Measurements from ENCODE around the gene FOXL2. TPM values are rescaled to one million over a fixed set of nuclear protein-coding genes. Genes with fewer than 3 reads are reported as not detected.

The FOXL2 gene
- total RNA-seq, 1 experiment from 2014 or later, result 2.3 TPM

DNA sequence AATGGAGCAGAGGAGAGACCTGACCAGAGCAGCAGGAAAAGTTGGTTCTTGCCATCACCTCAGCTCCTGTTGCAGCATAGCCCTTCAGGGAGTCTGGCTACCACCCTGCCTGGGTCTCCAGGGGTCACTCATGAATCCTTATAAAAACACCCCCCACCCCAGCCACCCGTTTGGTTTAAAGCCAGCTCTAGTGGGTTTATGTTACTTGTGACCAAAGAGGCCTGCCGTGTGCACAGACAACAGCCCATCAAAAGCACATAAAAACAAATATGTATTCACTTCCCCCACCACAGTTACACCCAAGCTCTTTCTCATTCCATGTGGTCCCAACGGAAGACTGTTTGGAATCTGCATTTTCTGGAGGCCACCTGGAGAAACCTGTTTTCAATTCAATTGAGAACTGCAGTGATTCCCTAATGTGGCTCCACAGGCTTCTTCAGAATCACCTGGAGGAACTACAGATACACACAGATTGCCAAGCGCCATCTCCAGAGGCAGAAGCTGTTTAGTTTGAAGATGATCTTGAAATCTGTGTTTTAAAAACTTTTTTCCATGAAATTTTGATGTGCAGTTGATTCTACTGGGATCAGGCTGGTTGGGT, 13.8 kb downstream of the FOXL2 start:
- no peak for DNase-seq (ENCODE audit: low read depth)

DNA sequence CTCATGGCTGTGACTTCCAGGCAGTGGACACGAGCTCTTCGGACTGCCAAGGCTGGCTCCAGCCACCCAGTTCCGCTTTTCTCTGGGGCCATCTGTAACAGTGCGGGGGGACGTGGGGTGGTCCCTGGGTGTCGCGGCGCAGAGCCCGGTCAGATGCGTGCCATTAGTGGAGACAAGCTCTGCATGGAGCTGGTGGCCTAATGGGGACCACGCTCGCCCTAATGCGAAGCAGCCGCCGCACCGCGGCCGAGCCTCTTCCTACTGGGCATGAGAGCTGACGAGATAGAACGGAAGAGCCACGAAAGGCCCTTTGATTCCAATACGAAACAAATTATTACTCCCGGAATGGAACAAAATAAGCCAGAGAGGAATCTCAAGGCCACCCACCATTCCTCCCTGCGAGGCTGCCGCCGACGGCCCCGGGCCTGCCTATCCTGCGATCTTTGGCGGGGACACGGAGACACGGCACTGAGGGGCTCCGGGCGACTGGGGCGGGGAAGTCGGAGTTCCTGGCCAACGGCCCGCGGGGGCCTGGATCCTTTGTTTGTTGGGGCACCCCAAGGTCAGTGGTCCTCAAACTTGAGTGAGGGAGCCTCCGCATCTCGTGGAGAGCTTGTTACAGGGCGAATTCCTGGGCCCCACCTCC, 18.1 kb downstream of the FOXL2 start:
- DNase-seq (ENCODE audit: low read depth), result no peak

DNA sequence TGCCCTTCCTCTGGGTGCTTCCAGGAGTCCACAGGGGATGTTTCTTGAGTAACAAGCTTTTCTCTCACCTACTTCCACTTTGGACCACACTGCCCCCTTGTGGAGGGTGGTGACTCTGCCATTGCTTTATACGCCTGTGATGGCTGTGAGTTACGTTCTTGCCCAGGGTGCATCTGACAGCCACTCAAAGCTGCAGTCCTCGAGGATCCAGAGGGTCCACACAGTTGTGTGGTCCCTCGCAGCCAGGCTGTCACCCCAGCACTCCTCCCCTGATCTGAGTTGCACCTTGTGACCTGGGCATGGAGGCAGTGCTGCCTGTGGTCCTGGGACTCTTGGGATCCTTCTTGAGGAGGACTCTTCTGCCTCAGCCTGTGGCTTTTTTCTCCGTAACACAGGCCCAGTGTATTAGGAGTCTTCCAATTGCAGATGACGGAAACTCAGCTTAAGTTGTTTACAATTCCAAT, 23.4 kb downstream of the FOXL2 start:
- DNase-seq (ENCODE audit: low read depth), result peak; percentile 86

DNA sequence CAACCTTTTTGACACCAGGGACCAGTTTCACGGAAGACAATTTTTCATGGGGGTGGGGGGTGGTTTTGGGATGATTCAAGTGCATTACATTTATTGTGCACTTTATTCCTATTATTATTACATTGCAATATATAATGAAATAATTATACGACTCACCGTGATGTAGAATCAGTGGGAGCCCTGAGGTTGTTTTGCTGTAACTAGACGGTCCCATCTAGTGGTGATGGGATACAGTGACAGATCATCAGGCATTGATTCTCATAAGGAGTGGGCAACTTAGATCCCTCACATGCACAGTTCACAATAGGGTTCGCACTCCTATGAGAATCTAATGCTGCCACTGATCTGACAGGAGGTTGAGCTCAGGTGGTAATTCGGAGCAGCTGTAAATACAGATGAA, 24.5 kb downstream of the FOXL2 start:
- DNase-seq (ENCODE audit: low read depth), result peak; percentile 61

DNA sequence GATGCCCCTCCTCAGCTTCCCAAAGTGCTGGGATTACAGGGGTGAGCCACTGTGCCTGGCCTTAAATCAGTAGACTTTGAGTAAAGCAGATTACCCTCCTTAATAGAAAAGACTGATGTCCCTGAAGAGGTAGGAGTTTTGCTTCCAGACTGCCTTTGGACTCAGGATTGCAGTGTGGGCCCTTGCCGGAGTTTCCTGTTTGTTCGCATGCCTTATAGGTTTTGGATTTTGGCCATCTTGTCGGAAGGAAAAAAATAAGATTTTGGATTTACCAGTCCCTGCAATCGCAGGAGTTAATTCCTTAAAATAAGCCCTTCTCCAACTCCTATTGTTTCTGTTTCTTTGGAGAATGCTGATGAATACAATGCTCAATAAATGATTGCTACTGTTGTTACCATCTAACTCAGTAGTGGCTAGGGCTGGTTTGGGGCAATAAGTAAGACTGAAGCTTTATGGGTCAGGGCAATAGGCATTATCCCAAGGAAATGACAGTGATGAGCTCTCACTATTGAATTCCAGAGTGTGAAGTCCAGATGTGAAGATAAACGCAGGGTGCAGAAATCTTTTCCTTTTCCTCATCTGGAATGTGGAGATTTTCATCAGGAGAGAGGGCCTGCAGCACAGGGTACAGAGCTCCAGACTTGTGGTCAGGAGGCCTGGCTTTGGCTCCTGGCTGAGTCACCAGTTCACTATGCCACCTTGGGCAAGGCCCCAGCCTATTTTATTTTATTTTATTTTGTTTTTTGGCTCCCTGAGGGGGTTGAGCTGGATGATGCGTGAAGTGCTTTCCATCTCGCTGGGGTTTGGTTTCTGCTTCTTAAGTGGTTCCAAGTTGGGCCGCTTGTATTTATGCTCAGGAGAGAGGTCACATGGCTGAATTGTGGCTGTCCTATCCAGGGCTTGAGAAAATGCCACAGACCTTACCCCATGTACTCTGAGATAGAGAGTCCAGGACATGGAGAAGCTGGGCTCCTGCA, 25.3 kb downstream of the FOXL2 start:
- DNase-seq (ENCODE audit: low read depth), result peak; percentile 98

DNA sequence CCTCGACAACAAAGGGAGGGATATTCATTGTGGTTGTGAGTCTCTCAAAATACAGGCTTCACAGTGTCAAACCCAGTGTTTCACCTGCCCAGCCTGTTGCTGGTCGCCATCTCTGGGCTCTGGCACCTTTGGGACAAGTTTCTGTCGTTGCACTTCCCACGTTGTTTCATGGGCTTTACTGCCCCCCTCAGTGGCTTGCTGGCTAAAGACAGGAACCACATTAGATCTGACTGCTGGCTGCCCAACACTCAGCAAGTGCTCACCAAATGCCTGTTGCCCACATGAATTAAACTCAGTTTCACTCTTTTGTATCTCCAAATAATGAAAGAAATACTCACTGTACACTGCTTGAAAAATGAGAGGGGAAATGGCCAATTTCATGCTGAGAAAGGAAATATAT, 27.6 kb downstream of the FOXL2 start:
- no peak for DNase-seq (ENCODE audit: low read depth)

DNA sequence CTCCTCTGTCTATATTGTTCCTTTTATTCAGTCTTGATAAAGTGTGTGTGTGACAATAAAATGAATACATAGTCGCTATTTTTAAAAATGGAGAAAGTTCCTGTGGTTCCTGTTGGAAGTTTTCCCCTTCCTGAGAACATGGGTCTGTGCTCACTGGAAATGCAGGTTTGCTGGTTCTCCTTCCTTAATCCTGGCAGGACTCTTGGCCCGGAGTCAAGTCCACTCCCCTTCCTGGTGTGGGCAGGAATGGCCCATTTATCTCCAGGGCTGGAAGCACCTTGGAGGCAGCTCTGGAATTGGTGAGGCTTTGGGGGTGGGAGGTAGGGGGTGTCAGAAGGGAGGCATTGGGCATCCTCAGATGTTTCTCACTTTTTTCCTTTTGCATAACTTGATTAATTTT, 30.1 kb downstream of the FOXL2 start:
- peak; percentile 64 for DNase-seq (ENCODE audit: low read depth)

DNA sequence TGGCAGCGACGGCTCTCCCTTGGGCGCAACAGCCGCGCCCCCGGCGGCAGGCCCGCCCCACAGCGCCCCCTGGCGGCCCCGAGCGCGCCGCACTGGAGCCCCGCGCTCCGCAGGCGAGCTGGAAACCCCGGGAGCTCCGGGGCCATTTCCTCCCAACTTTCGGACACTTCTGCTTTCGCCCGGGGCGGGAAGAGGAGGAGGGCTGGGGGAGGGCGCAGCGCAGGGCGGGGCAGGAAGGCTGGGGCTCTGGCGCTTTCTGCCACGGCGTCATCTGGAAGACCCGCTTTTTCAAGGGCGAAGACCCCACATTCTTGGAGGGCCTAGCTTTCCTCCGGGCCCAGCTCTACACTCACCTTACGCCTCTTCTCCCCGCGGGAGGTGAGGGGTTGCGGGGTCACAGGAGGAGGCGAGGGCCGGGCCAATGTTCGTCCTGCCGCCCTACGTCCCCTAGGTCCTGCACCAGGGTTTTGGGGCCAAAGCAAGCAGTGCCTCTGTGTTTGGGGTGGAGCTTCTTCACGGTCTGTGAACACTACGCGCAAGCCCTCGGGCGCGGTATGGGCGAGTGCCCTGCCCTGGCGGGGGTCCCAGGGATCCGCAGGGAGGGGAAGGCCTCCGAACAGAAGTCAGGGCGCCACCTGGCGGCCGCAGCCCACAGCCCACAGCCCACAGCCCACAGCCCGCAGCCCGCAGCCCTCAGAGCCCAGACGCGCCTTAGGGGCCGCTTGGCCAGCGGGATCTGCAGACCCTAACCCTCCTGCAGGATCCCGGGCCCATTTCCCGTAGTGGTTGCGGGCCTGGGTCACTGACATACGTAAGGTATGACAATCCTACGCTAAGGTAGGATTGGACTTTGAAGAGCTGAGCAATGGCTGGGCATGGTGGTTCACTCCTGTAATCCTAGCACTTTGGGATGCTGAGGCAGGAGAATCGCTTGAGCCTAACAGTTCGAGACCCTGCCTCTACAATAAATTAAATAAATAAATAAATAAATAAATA, 31.1 kb downstream of the FOXL2 start:
- peak; percentile 94 for DNase-seq (ENCODE audit: low read depth)

DNA sequence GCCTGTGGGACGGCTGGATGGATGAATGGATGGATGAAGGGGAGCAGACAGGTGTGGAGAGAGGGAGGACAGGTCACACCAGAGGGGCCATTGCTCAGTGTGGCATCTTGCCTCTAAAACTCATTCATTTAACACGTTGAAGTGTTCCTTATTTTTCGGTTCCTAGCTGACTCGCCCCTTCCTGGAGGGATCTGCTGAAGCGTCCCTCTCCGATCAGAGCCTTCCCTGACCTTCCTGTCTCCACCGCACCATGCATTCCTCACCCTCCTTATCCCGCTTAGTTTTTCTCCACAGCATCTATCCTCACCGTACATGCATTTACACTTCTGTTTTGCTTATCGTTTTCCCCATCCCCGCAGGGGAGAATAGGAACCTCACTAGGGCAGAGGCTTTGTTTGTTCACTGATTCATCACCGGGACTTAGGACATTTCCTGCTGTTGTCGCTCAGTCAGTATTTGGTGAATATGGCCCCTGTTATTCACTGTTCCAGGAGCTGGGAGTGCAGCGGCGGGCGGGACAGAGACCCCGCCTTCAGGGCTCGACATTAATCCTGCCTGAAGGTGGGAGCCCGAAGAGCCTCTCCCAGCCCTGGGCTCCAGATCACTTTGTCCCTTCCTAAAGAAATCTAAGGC, 32.0 kb downstream of the FOXL2 start:
- DNase-seq (ENCODE audit: low read depth), result peak; percentile 82

DNA sequence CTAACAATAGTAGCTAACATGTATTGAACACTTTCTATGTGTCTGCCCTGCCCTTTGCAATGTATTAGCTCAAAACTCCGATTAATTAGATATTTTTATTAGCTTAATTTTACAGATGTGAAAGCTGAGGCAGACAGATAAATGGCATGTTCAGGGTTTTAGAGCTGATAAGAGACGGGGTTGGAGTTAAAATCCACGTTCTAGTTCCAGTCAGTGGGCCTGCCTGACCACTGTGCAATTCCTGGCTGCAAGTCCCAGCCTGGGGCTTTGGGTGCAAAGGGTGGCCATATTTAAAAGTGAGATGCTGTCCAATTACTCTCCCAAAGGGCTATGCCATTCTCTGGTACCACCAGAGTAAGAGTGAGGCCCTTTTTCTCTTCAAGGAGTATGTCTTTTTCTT, 33.2 kb downstream of the FOXL2 start:
- no peak for DNase-seq (ENCODE audit: low read depth)

DNA sequence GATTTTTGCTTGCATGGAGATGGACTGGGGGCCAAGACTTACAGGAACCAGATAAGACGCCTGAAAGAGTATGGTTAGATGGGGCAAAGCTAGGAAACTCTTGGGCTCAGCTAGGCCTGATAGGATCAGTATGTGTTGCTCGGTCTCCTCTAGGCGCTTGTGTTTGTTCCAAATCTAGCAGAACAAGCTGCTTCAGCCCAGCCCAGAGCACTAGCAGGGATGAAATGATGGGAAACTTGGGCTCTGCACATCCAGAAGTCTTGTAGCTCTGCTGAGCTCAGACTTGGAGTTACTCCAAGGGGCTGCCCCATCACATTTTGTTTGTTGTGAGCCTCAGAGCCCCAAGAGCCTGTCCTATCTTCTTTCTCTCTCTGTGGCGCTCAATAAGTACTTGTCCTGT, 34.7 kb downstream of the FOXL2 start:
- no peak for DNase-seq (ENCODE audit: low read depth)

DNA sequence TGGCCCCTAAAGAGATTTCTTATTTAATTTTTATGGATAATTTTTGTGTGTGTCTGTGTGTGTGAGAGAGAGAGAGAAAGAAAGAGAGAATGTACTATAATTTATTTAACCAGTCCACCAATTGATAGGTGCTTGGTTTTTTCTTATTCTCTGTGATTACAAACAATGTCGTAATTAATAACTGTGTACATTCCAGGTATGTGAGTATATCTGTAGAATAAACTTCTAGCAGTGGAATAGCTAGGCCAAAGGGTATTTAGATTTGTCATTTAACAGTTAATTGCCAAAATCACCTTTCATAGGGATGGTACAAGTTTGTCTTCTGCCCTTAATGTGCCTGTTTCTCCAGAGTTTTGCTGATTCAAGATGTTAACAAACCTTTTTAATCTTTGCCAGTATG, 35.3 kb downstream of the FOXL2 start:
- DNase-seq (ENCODE audit: low read depth), result no peak

DNA sequence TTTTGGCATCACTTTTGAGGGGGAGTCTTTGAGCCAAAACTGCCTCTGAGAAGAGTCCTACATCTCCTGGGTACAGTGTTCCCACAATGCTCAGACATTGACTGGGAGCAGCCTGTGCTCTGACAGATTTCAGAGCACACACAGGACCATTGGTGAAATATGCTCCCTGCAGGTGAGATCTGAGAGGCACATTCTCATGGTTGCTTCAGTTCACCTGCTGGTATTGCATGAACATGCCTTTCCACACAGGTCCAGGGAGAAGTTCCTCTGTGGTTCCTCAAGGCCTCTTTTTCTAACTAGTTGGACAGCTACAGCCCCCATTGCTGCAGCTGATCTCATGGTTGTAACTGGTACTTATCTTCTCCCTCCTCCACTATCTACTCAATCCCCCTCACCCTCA, 37.0 kb downstream of the FOXL2 start:
- no peak for DNase-seq (ENCODE audit: low read depth)

DNA sequence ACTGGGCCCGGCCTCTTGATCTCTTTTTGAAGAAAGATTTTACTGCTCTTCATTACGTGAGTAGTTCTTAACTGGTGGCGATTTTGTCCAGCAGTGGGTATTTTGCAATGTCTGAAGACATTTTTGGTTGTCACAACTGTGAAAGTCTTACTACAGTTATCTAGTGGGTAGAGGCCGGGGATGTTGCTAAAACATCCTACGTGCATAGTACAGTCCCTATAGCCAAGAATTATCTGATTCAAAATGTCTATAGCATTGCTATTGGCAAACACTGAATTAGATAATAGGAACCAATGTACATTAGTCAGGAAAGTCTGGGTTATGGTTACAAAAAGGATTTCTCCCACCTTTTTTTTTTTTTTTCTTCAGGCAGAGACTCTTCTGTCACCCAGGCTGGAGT, 38.1 kb downstream of the FOXL2 start:
- no peak for DNase-seq (ENCODE audit: low read depth)

DNA sequence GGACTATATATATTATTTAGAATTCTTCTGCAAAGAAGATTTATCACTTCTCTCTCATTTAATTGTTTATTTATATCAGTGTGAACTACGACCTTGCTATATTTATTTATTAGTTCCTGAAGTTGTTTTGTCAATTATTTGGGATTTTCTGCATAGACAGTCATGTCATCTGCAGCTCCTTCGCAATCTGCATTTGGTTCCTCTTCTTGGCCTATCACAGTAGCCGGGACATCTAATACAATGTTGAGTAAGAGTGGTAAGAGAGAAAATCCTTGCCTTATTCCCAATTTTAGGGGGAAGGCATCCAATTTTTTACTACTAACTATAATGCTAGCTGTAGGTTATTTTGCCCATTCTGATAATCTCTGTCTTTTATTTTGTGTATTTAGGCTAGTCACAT, 39.4 kb downstream of the FOXL2 start:
- no peak for DNase-seq (ENCODE audit: low read depth)

DNA sequence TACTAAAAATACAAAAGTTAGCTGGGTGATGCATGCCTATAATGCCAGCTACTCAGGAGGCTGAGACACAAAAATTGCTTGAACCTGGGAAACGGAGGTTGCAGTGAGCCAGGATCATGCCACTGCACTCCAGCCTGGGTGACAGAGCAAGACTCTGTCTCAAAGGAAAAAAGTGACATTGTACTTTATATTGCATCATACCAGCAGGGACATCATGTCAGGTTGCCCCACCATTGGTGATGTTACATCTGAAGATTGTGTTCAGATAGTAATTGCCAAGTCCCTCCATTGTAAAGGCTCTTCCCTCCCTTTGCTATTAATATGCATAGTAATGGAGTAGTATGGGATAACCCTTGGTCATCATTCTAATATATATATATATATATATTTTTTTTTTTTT, 44.8 kb downstream of the FOXL2 start:
- no peak for DNase-seq (ENCODE audit: low read depth)

DNA sequence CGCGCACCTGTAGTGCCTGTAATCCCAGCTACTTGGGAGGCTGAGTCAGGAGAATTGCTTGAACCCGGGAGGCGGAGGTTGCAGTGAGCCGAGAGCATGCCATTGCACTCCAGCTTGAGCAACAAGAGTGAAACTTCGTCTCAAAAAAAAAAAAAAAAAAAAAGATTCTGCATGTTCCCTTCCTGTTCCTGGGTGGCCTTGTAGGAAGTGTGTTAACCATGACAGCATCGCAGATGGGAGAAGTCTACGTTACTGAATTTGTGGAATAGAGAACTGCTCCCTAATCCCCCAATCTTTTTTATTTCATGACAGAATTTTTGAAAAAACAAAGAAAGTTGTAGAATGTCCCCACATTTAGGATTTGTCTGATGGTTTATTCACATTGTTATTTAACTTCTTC, 45.4 kb downstream of the FOXL2 start:
- DNase-seq (ENCODE audit: low read depth), result no peak

DNA sequence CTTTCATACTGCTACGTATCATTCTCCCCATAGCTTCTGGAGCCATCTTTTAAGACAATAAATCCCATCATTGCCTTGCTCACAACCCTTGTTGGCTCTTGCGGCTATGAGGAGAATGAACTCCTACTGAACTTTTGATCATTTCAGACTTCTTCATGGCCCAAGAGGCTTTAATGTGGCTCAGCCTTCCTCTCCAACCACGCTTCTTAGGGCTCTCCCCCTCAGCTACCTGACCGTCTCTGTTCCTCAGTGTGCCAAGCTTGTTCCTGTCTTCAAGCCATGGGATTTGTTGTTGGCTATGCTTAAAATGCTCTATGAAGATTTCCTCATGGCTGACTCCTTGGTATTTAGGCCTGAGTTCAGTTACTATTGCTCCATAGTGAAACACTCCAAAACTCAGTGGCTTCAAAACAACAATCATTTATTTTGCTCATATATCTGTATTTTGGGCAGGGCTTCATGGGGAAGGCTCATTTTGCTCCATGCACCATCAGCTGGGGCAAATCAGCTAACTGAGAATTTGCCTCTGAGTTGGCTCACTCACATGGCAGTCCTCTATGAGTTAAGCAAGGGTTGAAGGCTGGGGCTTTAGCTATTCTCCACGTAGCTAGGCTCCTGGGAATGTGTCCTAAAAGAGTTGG, 47.5 kb downstream of the FOXL2 start:
- no peak for DNase-seq (ENCODE audit: low read depth)

DNA sequence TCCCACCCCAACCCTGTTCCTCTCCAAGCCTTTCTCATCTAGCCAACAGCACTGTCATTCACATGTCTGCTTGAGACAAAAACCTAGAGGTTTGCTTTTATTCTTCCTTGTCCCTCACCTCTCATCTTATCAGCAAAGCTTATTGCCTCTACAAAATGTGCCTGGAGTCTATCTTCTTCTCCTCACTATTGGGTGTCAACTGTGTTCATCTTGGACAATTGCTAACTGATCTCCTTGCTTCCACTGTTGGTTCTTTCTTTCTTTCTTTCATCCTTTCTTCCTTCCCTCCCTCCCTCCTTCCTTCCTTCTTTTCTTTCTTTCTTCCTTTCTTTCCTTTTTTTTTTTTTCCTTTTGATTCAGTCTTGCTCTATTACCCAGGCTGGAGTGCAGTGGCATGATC, 48.2 kb downstream of the FOXL2 start:
- DNase-seq (ENCODE audit: low read depth), result no peak

DNA sequence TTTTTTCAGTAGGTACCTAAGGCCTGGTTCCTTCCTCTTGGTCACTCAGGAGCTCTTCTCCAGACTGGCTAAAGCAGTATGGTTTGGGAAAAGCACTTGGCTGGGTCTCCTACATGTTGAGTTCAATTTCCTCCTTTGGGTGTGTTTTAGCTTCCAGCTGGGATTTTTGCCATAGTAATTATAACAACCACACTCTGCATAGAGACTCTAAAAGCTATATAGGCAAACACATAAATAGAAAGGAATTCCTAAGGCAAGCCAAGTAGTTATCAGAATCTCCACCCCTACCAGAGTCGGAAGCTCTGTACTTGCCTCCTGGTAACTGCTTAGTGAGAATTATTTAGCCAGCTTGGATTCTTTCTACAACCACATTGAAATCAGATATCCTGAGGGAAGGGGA, 48.6 kb downstream of the FOXL2 start:
- DNase-seq (ENCODE audit: low read depth), result peak; percentile 35
